K562 (cell line): ENCODE results near the gene COG4. TPM values are rescaled to one million over a fixed set of nuclear protein-coding genes. Genes with fewer than 3 reads are reported as not detected.

ENCODE experiments used
- CCNT2 ChIP-seq: IDR thresholded peaks from 2 replicates; pipeline ENCODE4 v1.6.1; 2011; ENCODE audit warnings: borderline replicate concordance, low read depth, mild to moderate bottlenecking, moderate library complexity, mixed read lengths, low read length; ENCODE audit not compliant: insufficient read length; ENCODE audit errors: extremely low read depth
- ELF2 ChIP-seq: fragments of 250-450 bp; sonication (Bioruptor Pico); IDR thresholded peaks from 2 replicates; pipeline ENCODE4 v1.5.0; 2021; ENCODE audit warnings: mild to moderate bottlenecking
- FOXP1 ChIP-seq: sonication (generic); formaldehyde crosslinking; IDR thresholded peaks from 2 replicates; pipeline ENCODE4 v1.8.0; 2022; ENCODE audit warnings: mild to moderate bottlenecking, missing genetic modification reagents
- FUS ChIP-seq: fragments of 200-400 bp; formaldehyde crosslinking; optimal IDR thresholded peaks from 2 replicates; pipeline ENCODE3; 2017; ENCODE audit warnings: low read depth, low read length
- GTF2B ChIP-seq: IDR thresholded peaks from 2 replicates; pipeline ENCODE4 v1.6.1; 2011; ENCODE audit not compliant: insufficient read length; ENCODE audit errors: extremely low read depth
- HOXB6 ChIP-seq: fragments of 250-450 bp; sonication (Bioruptor Pico); IDR thresholded peaks from 2 replicates; pipeline ENCODE4 v1.5.1; 2022; ENCODE audit warnings: mild to moderate bottlenecking, borderline replicate concordance
- IRF1 ChIP-seq: sonication (generic); formaldehyde crosslinking; IDR thresholded peaks from 2 replicates; pipeline ENCODE4 v1.8.0; 2022; ENCODE audit warnings: missing genetic modification reagents, mild to moderate bottlenecking, borderline replicate concordance
- MED1 ChIP-seq: sonication (generic); formaldehyde crosslinking; IDR thresholded peaks from 2 replicates; pipeline ENCODE4 v1.8.1; 2023; ENCODE audit warnings: missing genetic modification reagents, borderline replicate concordance
- SNRNP70 ChIP-seq: fragments of 200-400 bp; formaldehyde crosslinking; optimal IDR thresholded peaks from 2 replicates; pipeline ENCODE3; 2017; ENCODE audit warnings: low read depth, low read length
- SP1 ChIP-seq: sonication (generic); formaldehyde crosslinking; IDR thresholded peaks from 2 replicates; pipeline ENCODE4 v1.8.1; 2022; ENCODE audit warnings: mild to moderate bottlenecking, missing genetic modification reagents
- SRSF1 ChIP-seq: fragments of 200-400 bp; formaldehyde crosslinking; IDR thresholded peaks from 2 replicates; pipeline ENCODE4 v1.6.1; 2017; ENCODE audit warnings: mild to moderate bottlenecking, low read depth, low read length, moderate library complexity
- TRIM25 ChIP-seq: fragments of 450-650 bp; IDR thresholded peaks from 2 replicates; pipeline ENCODE4 v1.7.0; 2016; ENCODE audit warnings: borderline replicate concordance
- ZNF274 ChIP-seq: IDR thresholded peaks from 2 replicates; pipeline ENCODE4 v1.6.1; 2011; ENCODE audit warnings: low read depth, mild to moderate bottlenecking, low read length, moderate library complexity, borderline replicate concordance
- ZNF449 ChIP-seq: fragments of 250-450 bp; sonication (Bioruptor Pico); IDR thresholded peaks from 2 replicates; pipeline ENCODE4 v1.8.0; 2022; ENCODE audit warnings: moderate library complexity, mild to moderate bottlenecking, inconsistent platforms
- polyA plus RNA-seq, 8 experiments: library from polyadenylated mRNA; depleted of rRNA in 4 of 8; stranded (reverse) in 5 of 8; unstranded in 3 of 8; fragments of >200 nt; fragmentation: Nextera tagmentation in 2 of 8; fragmentation: Illumina TruSeq in 1 of 8; extraction: Ambion mirVana in 2 of 8; extraction: Trizol in 1 of 8; gene quantifications; 2 replicates each; pipeline versions ENCODE4 v1.2.1 to v1.2.3, GENCODE V29; 2011 to 2014; ENCODE audit warnings: inconsistent platforms in 1 of 8, missing spikeins in 1 of 8
- total RNA-seq, 7 experiments: library from RNA; depleted of rRNA in 6 of 7; stranded (reverse); fragments of >200 nt in 6 of 7; fragmentation: Illumina TruSeq in 2 of 7; extraction: Trizol in 2 of 7; gene quantifications; 2 replicates each; pipeline versions ENCODE4 v1.2.1 to v1.2.3, GENCODE V29; 2011 to 2021; ENCODE audit warnings: low replicate concordance in 1 of 7

COG4 gene
- total and polyA plus RNA-seq, 9 of the 15 experiments (the other 6 are each of a cell fraction or from before 2014, with no cell fraction given), result 13.7 to 73.9 (median 44.2) TPM

- no peak for TF ChIP-seq ZNF449 (CRISPR knock-in tag)
- no peak for TF ChIP-seq HOXB6 (CRISPR knock-in tag)
- TF ChIP-seq MED1 (CRISPR knock-in tag), result no peak
- TF ChIP-seq ZNF274, result no peak
- no peak for TF ChIP-seq CCNT2
- no peak for TF ChIP-seq SRSF1
- TF ChIP-seq SP1, result no peak
- TF ChIP-seq IRF1 (CRISPR knock-in tag), result no peak
- no peak for TF ChIP-seq TRIM25
- no peak for TF ChIP-seq ELF2 (CRISPR knock-in tag)
- TF ChIP-seq SNRNP70, result no peak
- TF ChIP-seq FOXP1 (CRISPR knock-in tag), result no peak
- TF ChIP-seq GTF2B, result no peak
- TF ChIP-seq FUS, result no peak
These were observed 92.5 kb downstream of the COG4 start (continued) for GRCh38 chr16:70430667-70431536.
